Fibroblast of skin of abdomen (primary cell): ENCODE measurements around the gene PDGFB.

Source experiments
- DNase-seq: peaks from one replicate; pipeline ENCODE4 v3.0.0-alpha.2; 2013

The PDGFB gene

GRCh38 chr22:39205344-39206021 is 39.3 kb downstream of the PDGFB start:
- peak; percentile 53 for DNase-seq

GRCh38 chr22:39204216-39204615 is 40.6 kb downstream of the PDGFB start:
- DNase-seq: no peak

GRCh38 chr22:39197578-39197977 is 47.2 kb downstream of the PDGFB start:
- no peak for DNase-seq

GRCh38 chr22:39194098-39194497 is 50.7 kb downstream of the PDGFB start:
- DNase-seq: no peak

GRCh38 chr22:39188809-39189208 is 56.0 kb downstream of the PDGFB start:
- DNase-seq: no peak

GRCh38 chr22:39185601-39186012 is 59.2 kb downstream of the PDGFB start:
- peak; percentile 47 for DNase-seq

- no peak for DNase-seq
These were observed 59.9 kb downstream of the PDGFB start for GRCh38 chr22:39184586-39185577.

GRCh38 chr22:39183991-39184585 is 60.7 kb downstream of the PDGFB start:
- peak; percentile 50 for DNase-seq

- peak; percentile 41 for DNase-seq
These were observed 62.2 kb downstream of the PDGFB start for GRCh38 chr22:39182478-39183030.

- DNase-seq: no peak
These were observed 63.0 kb downstream of the PDGFB start for GRCh38 chr22:39181778-39182177.

GRCh38 chr22:39181356-39181755 is 63.4 kb downstream of the PDGFB start:
- no peak for DNase-seq

- no peak for DNase-seq
These were observed 64.9 kb downstream of the PDGFB start for GRCh38 chr22:39179841-39180335.

GRCh38 chr22:39179401-39179827 is 65.4 kb downstream of the PDGFB start:
- no peak for DNase-seq

GRCh38 chr22:39178206-39179111 is 66.3 kb downstream of the PDGFB start:
- no peak for DNase-seq

- no peak for DNase-seq
These were observed 67.0 kb downstream of the PDGFB start for GRCh38 chr22:39177791-39178190.

- DNase-seq: no peak
These were observed 67.4 kb downstream of the PDGFB start for GRCh38 chr22:39177456-39177775.

GRCh38 chr22:39176714-39177455 is 67.9 kb downstream of the PDGFB start:
- DNase-seq: no peak

- DNase-seq: peak; percentile 86
These were observed 68.6 kb downstream of the PDGFB start for GRCh38 chr22:39176143-39176713.

GRCh38 chr22:39175353-39176142 is 69.2 kb downstream of the PDGFB start:
- DNase-seq: peak; percentile 24
